H1 (cell line): ENCODE measurements around the gene COL4A2. TPM values are rescaled to one million over a fixed set of nuclear protein-coding genes. Genes with fewer than 3 reads are reported as not detected.

Experiments used
- CTCF ChIA-PET: fragments of 300-600 bp; sonication (Branson Sonifier 250); formaldehyde crosslinking; loops from one replicate; lab custom pipeline; 2021; ENCODE audit not compliant: partially characterized antibody; lab: Charles Lee
- POLR2A ChIA-PET: fragments of 300-600 bp; sonication (Branson Sonifier 250); formaldehyde crosslinking; loops from one replicate; lab custom pipeline; 2021; ENCODE audit warnings: inconsistent platforms; ENCODE audit not compliant: partially characterized antibody; lab: Charles Lee
- DNase-seq, 2 experiments: peaks; one replicate each; pipeline versions ENCODE4 v3.0.0 to v3.0.0-alpha.2; 2010 to 2022; ENCODE audit warnings: low spot score in 2 of 2, low read depth in 1 of 2, mixed read lengths in 1 of 2
- FAIRE-seq: peaks from 2 replicates; lab custom pipeline; 2011; peaks lifted over from hg19 to GRCh38; lab: Jason Lieb, UNC
- H2AFZ ChIP-seq: 2 replicates; pipeline ENCODE4 v1.8.1; 2012; ENCODE audit warnings: low read length, inconsistent platforms
- H2AK5ac ChIP-seq: 2 replicates; pipeline ENCODE4 v1.6.1; 2013; ENCODE audit warnings: low read depth, low read length
- H2BK120ac ChIP-seq: replicated peaks from 2 replicates; pipeline ENCODE3; 2013; ENCODE audit warnings: low read depth, low read length, inconsistent platforms
- H2BK12ac ChIP-seq: 2 replicates; pipeline ENCODE4 v1.6.1; 2013; ENCODE audit warnings: low read depth, low read length
- H2BK15ac ChIP-seq: 2 replicates; pipeline ENCODE4 v1.6.1; 2013; ENCODE audit warnings: low read length
- H2BK20ac ChIP-seq: 2 replicates; pipeline ENCODE4 v1.6.1; 2013; ENCODE audit warnings: low read length
- H2BK5ac ChIP-seq: 2 replicates; pipeline ENCODE4 v1.6.1; 2013; ENCODE audit warnings: low read depth, low read length
- H3K14ac ChIP-seq: 2 replicates; pipeline ENCODE4 v1.6.1; 2013; ENCODE audit warnings: inconsistent platforms; ENCODE audit not compliant: insufficient read length
- H3K18ac ChIP-seq: 2 replicates; pipeline ENCODE4 v1.6.1; 2013; ENCODE audit warnings: low read length; ENCODE audit errors: extremely low read depth
- H3K23ac ChIP-seq: 2 replicates; pipeline ENCODE4 v1.6.1; 2013; ENCODE audit warnings: inconsistent platforms; ENCODE audit not compliant: insufficient read length
- H3K23me2 ChIP-seq: 2 replicates; pipeline ENCODE4 v1.6.1; 2013; ENCODE audit warnings: low read depth, low read length
- H3K27ac ChIP-seq: 2 replicates; pipeline ENCODE4 v1.6.1; 2011; ENCODE audit warnings: low read depth, low read length, inconsistent platforms
- H3K27me3 ChIP-seq, 4 experiments: replicated peaks in 1 of 4; 1 replicate in 1 of 4; 2 replicates in 3 of 4; pipeline versions ENCODE4 v1.6.1 to v1.8.1; 2011 to 2013; ENCODE audit warnings: low read length in 3 of 4, mild to moderate bottlenecking in 3 of 4, inconsistent platforms in 2 of 4, mixed read lengths in 2 of 4, moderate library complexity in 1 of 4; ENCODE audit not compliant: control insufficient read depth in 3 of 4, insufficient read depth in 3 of 4; ENCODE audit errors: extremely low read depth in 1 of 4
- H3K36me3 ChIP-seq, 4 experiments: 2 replicates each; pipeline versions ENCODE4 v1.6.1 to v1.8.1; 2011 to 2013; ENCODE audit warnings: mild to moderate bottlenecking in 4 of 4, low read length in 3 of 4, moderate library complexity in 2 of 4, control low read depth in 1 of 4, inconsistent platforms in 1 of 4; ENCODE audit not compliant: insufficient read depth in 4 of 4, control insufficient read depth in 2 of 4
- H3K4ac ChIP-seq: replicated peaks from 2 replicates; pipeline ENCODE3; 2013; ENCODE audit warnings: low read length, low read depth, mixed read lengths, inconsistent platforms; ENCODE audit not compliant: insufficient read length
- H3K4me1 ChIP-seq, 4 experiments: replicated peaks in 1 of 4; 1 replicate in 1 of 4; 2 replicates in 3 of 4; pipeline versions ENCODE4 v1.6.1 to v1.8.1; 2011 to 2013; ENCODE audit warnings: low read length in 3 of 4, inconsistent platforms in 2 of 4, mixed read lengths in 1 of 4; ENCODE audit not compliant: insufficient read depth in 4 of 4, control insufficient read depth in 3 of 4
- H3K4me2 ChIP-seq, 2 experiments: 2 replicates each; pipeline versions ENCODE4 v1.6.1 to v1.8.1; 2011 to 2013; ENCODE audit warnings: low read depth in 2 of 2, low read length in 2 of 2, control low read depth in 1 of 2, inconsistent platforms in 1 of 2, mild to moderate bottlenecking in 1 of 2; ENCODE audit not compliant: insufficient read depth in 1 of 2
- H3K4me3 ChIP-seq, 4 experiments: fragments of 200-600, 300-600 bp in 1 of 4; sonication (generic), shearing (Covaris generic), sonication (Bioruptor Twin) in 1 of 4; 2 replicates each; pipeline versions ENCODE4 v1.5.1 to v1.8.1; 2011 to 2016; ENCODE audit warnings: low read length in 4 of 4, low read depth in 3 of 4, control low read depth in 2 of 4, inconsistent platforms in 2 of 4, mild to moderate bottlenecking in 2 of 4, mixed read lengths in 1 of 4, moderate library complexity in 1 of 4; ENCODE audit not compliant: insufficient read depth in 2 of 4; ENCODE audit errors: extremely low read depth in 1 of 4
- H3K56ac ChIP-seq: replicated peaks from 2 replicates; pipeline ENCODE3; 2013; ENCODE audit warnings: low read depth, mild to moderate bottlenecking, mixed read lengths, low read length, inconsistent platforms; ENCODE audit not compliant: insufficient read length
- H3K79me1 ChIP-seq: 2 replicates; pipeline ENCODE4 v1.6.1; 2013; ENCODE audit warnings: low read depth, low read length, control low read depth
- H3K79me2 ChIP-seq, 2 experiments: 2 replicates each; pipeline versions ENCODE4 v1.6.1 to v1.8.1; 2012 to 2013; ENCODE audit warnings: low read length in 2 of 2, mild to moderate bottlenecking in 2 of 2, inconsistent platforms in 1 of 2; ENCODE audit not compliant: insufficient read depth in 2 of 2, control insufficient read depth in 1 of 2
- H3K9ac ChIP-seq, 4 experiments: replicated peaks in 1 of 4; 1 replicate in 1 of 4; 2 replicates in 3 of 4; pipeline versions ENCODE4 v1.6.1 to v1.8.1; 2011 to 2013; ENCODE audit warnings: low read depth in 3 of 4, low read length in 3 of 4, control low read depth in 2 of 4, mild to moderate bottlenecking in 2 of 4, moderate library complexity in 2 of 4, inconsistent platforms in 1 of 4; ENCODE audit errors: extremely low read depth in 1 of 4
- H3K9me3 ChIP-seq, 2 experiments: 2 replicates each; pipeline versions ENCODE4 v1.6.1 to v1.8.1; 2012 to 2013; ENCODE audit warnings: mild to moderate bottlenecking in 2 of 2, moderate library complexity in 2 of 2, control low read depth in 1 of 2, inconsistent platforms in 1 of 2, low read depth in 1 of 2, low read length in 1 of 2, mixed read lengths in 1 of 2; ENCODE audit not compliant: insufficient read depth in 2 of 2
- H4K20me1 ChIP-seq, 2 experiments: replicated peaks in 1 of 2; 2 replicates each; pipeline versions ENCODE3 to v1.8.1; 2011 to 2013; ENCODE audit warnings: inconsistent platforms in 2 of 2, low read length in 2 of 2, mild to moderate bottlenecking in 1 of 2; ENCODE audit not compliant: insufficient read depth in 2 of 2, control insufficient read depth in 1 of 2
- H4K5ac ChIP-seq: 2 replicates; pipeline ENCODE4 v1.6.1; 2013; ENCODE audit warnings: low read length, low read depth, mixed read lengths, inconsistent platforms; ENCODE audit not compliant: insufficient read length
- H4K8ac ChIP-seq: 2 replicates; pipeline ENCODE4 v1.8.0; 2013; ENCODE audit warnings: mild to moderate bottlenecking, moderate library complexity, low read length, inconsistent platforms; ENCODE audit not compliant: insufficient read depth; ENCODE audit errors: extremely low read depth
- H4K91ac ChIP-seq: replicated peaks from 2 replicates; pipeline ENCODE3; 2013; ENCODE audit warnings: low read length, mixed read lengths, inconsistent platforms; ENCODE audit not compliant: insufficient read length
- EP300 ChIP-seq, 2 experiments: IDR thresholded peaks; 1 replicate in 1 of 2; 2 replicates in 1 of 2; pipeline ENCODE4 v1.6.1; 2011 to 2012; ENCODE audit warnings: low read depth in 2 of 2, low read length in 2 of 2, mild to moderate bottlenecking in 2 of 2, borderline replicate concordance in 1 of 2, inconsistent platforms in 1 of 2, moderate library complexity in 1 of 2
- WGBS, 2 experiments: shearing (Covaris generic) in 1 of 2; methylation state at CpG; one replicate each; pipeline versions ENCODE4 v1.1.6 to v1.1.7; 2013 to 2015; ENCODE audit warnings: low lambda C conversion rate in 2 of 2, mixed read lengths in 2 of 2, inconsistent platforms in 1 of 2, low coverage in 1 of 2, missing lambda C conversion rate in 1 of 2; ENCODE audit not compliant: insufficient replicate concordance in 2 of 2, insufficient coverage in 1 of 2, insufficient read length in 1 of 2; ENCODE audit errors: extremely low coverage in 1 of 2, missing lambda C conversion rate in 1 of 2; 5-methylcytosine and 5-hydroxymethylcytosine counted together
- polyA plus RNA-seq, 7 experiments: library from polyadenylated mRNA; depleted of rRNA in 3 of 7; stranded (reverse) in 5 of 7; unstranded in 2 of 7; fragments of >200 nt in 5 of 7; fragments of 200-250 nt in 2 of 7; gene quantifications; 1 replicate in 5 of 7; 2 replicates in 1 of 7; 4 replicates in 1 of 7; pipeline versions ENCODE4 v1.2.1 to v1.2.3, GENCODE V29; 2011 to 2013; ENCODE audit warnings: missing spikeins in 2 of 7, mixed read lengths in 2 of 7
- total RNA-seq: library from RNA; stranded (reverse); fragmentation: NEBNext Ultra II Directional; extraction: Animal tissue kit (Norgen Biotek cat#: 25700); gene quantifications from 2 replicates; pipeline ENCODE4 v1.2.1, GENCODE V29; 2021

COL4A2 gene
- total and polyA plus RNA-seq, 2 of the 8 experiments (the other 6 are each of a cell fraction or from before 2014, with no cell fraction given) = 80.4 to 87.3 TPM

DNA sequence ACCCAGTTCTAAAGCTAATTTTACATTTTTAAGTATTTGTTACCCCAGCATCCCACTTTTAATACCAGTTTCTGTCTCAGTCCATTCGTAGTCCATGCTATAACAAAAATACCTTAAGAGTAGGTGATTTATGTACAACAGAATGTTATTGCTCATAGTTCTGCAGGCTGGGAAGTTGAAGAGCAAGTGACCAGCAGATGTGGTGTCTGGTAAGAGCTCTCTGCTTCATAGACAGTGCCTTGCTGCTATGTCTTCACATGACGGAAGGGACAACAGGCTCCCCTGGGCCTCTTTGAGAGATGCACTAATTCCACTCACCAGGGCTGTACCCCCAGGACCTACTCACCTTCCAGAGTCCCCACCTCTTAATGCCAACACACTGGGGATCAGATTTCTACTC, 96.6 kb downstream of the COL4A2 start:
- Histone ChIP-seq H3K79me1 (no peaks in the 10 kb centered on the region), H3K23ac (no peak overlapping the region), H4K5ac (no peak overlapping the region), H3K9ac (no peak overlapping the region), H4K8ac (no peak overlapping the region), H3K18ac (no peak overlapping the region), H4K91ac (no peak overlapping the region), H2AK5ac (no peak overlapping the region), H2AFZ (no peak overlapping the region), H2BK5ac (no peak overlapping the region), H2BK120ac (no peak overlapping the region), H2BK12ac (no peak overlapping the region), H3K4ac (no peak overlapping the region), H3K27me3 (no peaks in the 10 kb centered on the region), H3K79me2 (no peaks in the 10 kb centered on the region), H3K36me3 (no peaks in the 10 kb centered on the region; a peak in 1 of 8 replicates), H3K14ac (no peak overlapping the region), H3K23me2 (no peaks in the 10 kb centered on the region; the same call in 1 of the 2 replicates), H3K56ac (no peak overlapping the region), H3K9me3 (no peaks in the 10 kb centered on the region), H3K27ac (no peak overlapping the region), H4K20me1 (no peaks in the 10 kb centered on the region), H2BK15ac (no peak overlapping the region), H3K4me3 (no peak overlapping the region), H3K4me1 (peaks cover 0 to 6% (median 4%) of the 10 kb centered on the region in 4 experiments; a peak in 3 of 7 replicates), H3K4me2 (no peak overlapping the region), H2BK20ac (no peak overlapping the region)
- FAIRE-seq (no peak), DNase-seq (no peak)
- TF ChIP-seq EP300 (IDR thresholded peaks at IDR 0.05; ENCODE audit: borderline replicate concordance in 1 of 2, low read depth in 2 of 2, low read length in 2 of 2) = no peak
- POLR2A ChIA-PET = no interaction called here
- WGBS, 2 experiments = 94% methylated on average over 2 of the region's 2 CpGs; no CpG with 5 or more reads in 1 of the 2 experiments
- CTCF ChIA-PET = interaction anchor here (0.7 to 1.3 kb wide), 5 partner anchors 17 to 205 kb away, joined by 3 to 5 read pairs (median 3); no protein-coding TSS in a partner anchor
